SHP77 treated with DMSO at 0.1 percent for 48 hours (cell line): ENCODE measurements around the gene MIB1.
A peak's percentile ranks its signal among the peaks of the same experiment; 100 is the strongest.

Source experiments
- DNase-seq: peaks from one replicate; lab custom pipeline; 2025; lab: John Stamatoyannopoulos, UW

The MIB1 gene

GRCh38 chr18:21894619-21895367 is 154.2 kb downstream of the MIB1 start:
- DNase-seq = no peak

GRCh38 chr18:21896732-21897336 is 156.2 kb downstream of the MIB1 start:
- no peak for DNase-seq

GRCh38 chr18:21897811-21898210 is 157.2 kb downstream of the MIB1 start:
- DNase-seq = no peak

GRCh38 chr18:21900605-21901352 is 160.2 kb downstream of the MIB1 start:
- DNase-seq = no peak

GRCh38 chr18:21901423-21901945 is 160.9 kb downstream of the MIB1 start:
- no peak for DNase-seq

GRCh38 chr18:21903709-21904108 is 163.1 kb downstream of the MIB1 start:
- no peak for DNase-seq

- DNase-seq = no peak
These were observed 164.3 kb downstream of the MIB1 start for GRCh38 chr18:21904856-21905255.

- DNase-seq = no peak
These were observed 166.9 kb downstream of the MIB1 start for GRCh38 chr18:21907451-21907850.

GRCh38 chr18:21908711-21909110 is 168.1 kb downstream of the MIB1 start:
- no peak for DNase-seq

- DNase-seq = no peak
These were observed 170.3 kb downstream of the MIB1 start for GRCh38 chr18:21910906-21911305.

GRCh38 chr18:21911551-21911950 is 171.0 kb downstream of the MIB1 start:
- DNase-seq = no peak

GRCh38 chr18:21912339-21913239 is 172.0 kb downstream of the MIB1 start:
- no peak for DNase-seq

GRCh38 chr18:21914739-21915319 is 174.2 kb downstream of the MIB1 start:
- DNase-seq = peak; percentile 12

GRCh38 chr18:21915546-21915945 is 175.0 kb downstream of the MIB1 start:
- no peak for DNase-seq

GRCh38 chr18:21916594-21916993 is 176.0 kb downstream of the MIB1 start:
- no peak for DNase-seq

GRCh38 chr18:21918693-21919092 is 178.1 kb downstream of the MIB1 start:
- DNase-seq = no peak
